Adrenal gland (tissue), 12 donors: ENCODE results near the gene PIAS1. TPM values are rescaled to one million over a fixed set of nuclear protein-coding genes. Genes with fewer than 3 reads are reported as not detected.
A peak's percentile ranks its signal among the peaks of the same experiment; 100 is the strongest.

Experiments used
- DNase-seq, 7 donors: peaks; one replicate each; pipeline ENCODE4 v3.0.0-alpha.2; 2019 to 2020
- H3K27ac ChIP-seq, 5 donors: fragments of 200-600 bp; sonication (generic) in 4 of 5; 1 replicate in 3 of 5; 2 replicates in 2 of 5; pipeline versions ENCODE4 v1.5.1 to v1.8.0; 2016 to 2020; ENCODE audit warnings: mild to moderate bottlenecking in 1 of 5
- H3K27me3 ChIP-seq: fragments of 200-600 bp; 2 replicates; pipeline ENCODE4 v1.8.0; 2021
- H3K36me3 ChIP-seq, 2 donors: fragments of 200-600 bp; replicated peaks in 1 of 2; 1 replicate in 1 of 2; 2 replicates in 1 of 2; pipeline versions ENCODE4 v1.5.1 to v1.8.0; 2018 to 2022
- H3K4me1 ChIP-seq, 2 donors: fragments of 200-600 bp; replicated peaks in 1 of 2; 1 replicate in 1 of 2; 2 replicates in 1 of 2; pipeline versions ENCODE4 v1.5.1 to v1.8.0; 2018 to 2021
- H3K4me3 ChIP-seq, 4 donors: fragments of 200-600 bp; sonication (generic) in 3 of 4; one replicate each; pipeline ENCODE4 v1.5.1; 2016 to 2018
- H3K9me3 ChIP-seq, 3 donors: fragments of 200-600 bp; sonication (generic) in 1 of 3; replicated peaks in 1 of 3; 1 replicate in 2 of 3; 2 replicates in 1 of 3; pipeline versions ENCODE4 v1.5.1 to v1.8.0; 2016 to 2021
- POLR2A ChIP-seq, 2 donors: fragments of 450-650 bp; IDR thresholded peaks; one replicate each; pipeline ENCODE4 v1.6.1; 2017; ENCODE audit warnings: antibody characterized with exemption in 2 of 2, mild to moderate bottlenecking in 2 of 2, moderate library complexity in 1 of 2
- WGBS, 4 donors: extraction: QIAGEN DNeasy Blood & Tissue Kit in 2 of 4; methylation state at CpG; one replicate each; pipeline versions ENCODE4 v1.1.5 to v1.1.7; 2013 to 2017; 5-methylcytosine and 5-hydroxymethylcytosine counted together
- intact Hi-C, 2 donors: fragments of 100-400 bp; cut with DNase I; formaldehyde crosslinking; loops; one replicate each; pipeline versions ENCODE4 v1.14.1 to v1.15.0; 2022 to 2023
- polyA plus RNA-seq, 3 donors: library from polyadenylated mRNA; stranded (reverse); fragments of 200-250 nt in 2 of 3; fragments of 350-450 nt in 1 of 3; fragmentation: Illumina TruSeq in 1 of 3; extraction: RNeasy Lipid Tissue Mini Kit (QIAGEN cat#74804) in 1 of 3; gene quantifications; one replicate each; pipeline ENCODE4 v1.2.3, GENCODE V29; 2013 to 2014
- total RNA-seq, 9 donors: library from RNA; depleted of rRNA in 4 of 9; stranded (reverse); fragments of >200 nt in 4 of 9; fragments of 120-200 nt in 1 of 9; fragmentation: NEBNext Ultra II Directional in 1 of 9; extraction: Animal tissue kit (Norgen Biotek cat#: 25700) in 1 of 9; gene quantifications; one replicate each; pipeline versions ENCODE4 v1.1.0 to v1.2.4, GENCODE V29; 2013 to 2023
- TF ChIP-seq, protein P1 (sequence below), 6 experiments: fragments of 450-650 bp in 4 of 6; fragments of 200-600 bp in 2 of 6; sonication (generic) in 1 of 6; IDR thresholded peaks; 1 replicate in 5 of 6; 2 replicates in 1 of 6; pipeline versions ENCODE4 v1.5.1 to v1.8.0; 2016 to 2021; ENCODE audit warnings: antibody characterized with exemption in 6 of 6, mild to moderate bottlenecking in 2 of 6, moderate library complexity in 1 of 6
- donor health status: healthy with polysubstance abuse.
- donor health status: Bipolar disorder and iron deficiency.
- donor health status: DM: yes; HTN: yes; CAD: no.
- donor health status: DM: no; HTN: no; CAD: no.
- donor health status: DM: no; HTN: no; CAD: no.
- donor health status: DM: yes; HTN: yes; CAD: no.

PIAS1 gene
- total and polyA plus RNA-seq, 12 donors: 12.7 to 60.0 (median 38.8) TPM

DNA sequence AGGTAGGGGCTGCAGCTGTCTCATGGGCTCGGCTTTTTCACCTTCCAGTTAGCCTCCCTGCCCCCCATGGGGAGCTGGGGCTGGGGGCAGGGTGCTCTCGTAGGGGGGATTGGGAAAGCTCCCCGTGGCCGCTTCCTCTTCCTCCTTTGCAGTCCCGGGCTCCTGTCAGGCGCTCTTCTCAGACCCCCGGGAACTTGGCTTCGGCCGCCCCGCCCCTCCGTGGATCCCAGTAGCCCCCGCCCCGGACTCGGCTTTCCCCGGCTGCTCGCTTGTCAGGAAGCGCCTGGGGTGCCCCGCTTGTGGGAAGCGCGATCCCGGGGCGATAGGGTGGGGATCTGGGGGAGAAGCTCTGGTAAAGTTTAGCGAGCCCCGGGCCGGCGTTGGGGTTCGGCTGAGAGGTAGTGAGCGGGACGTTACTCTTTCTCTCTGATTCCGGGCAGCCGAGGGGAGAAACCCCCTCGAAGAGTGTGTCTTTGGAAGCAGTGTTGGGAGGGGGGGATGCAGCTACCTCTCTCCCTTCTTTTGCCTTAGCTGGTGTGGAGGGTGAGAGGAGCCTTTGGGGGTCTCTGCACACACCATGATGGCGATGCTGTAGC lies 611 bp downstream of the PIAS1 start:
- H3K4me3 ChIP-seq: peak overlapping the region; percentile 97 to 100 (median 98)
- no peaks in the 10 kb centered on the region for H3K27me3 ChIP-seq
- intact Hi-C loops: loop anchor here (10.0 kb wide), 3 partner anchors 60 to 190 kb away; no protein-coding TSS in a partner anchor
- no peaks in the 10 kb centered on the region for H3K9me3 ChIP-seq
- H3K36me3 ChIP-seq: no peaks in the 10 kb centered on the region
- H3K4me1 ChIP-seq: peaks cover 11 to 34% of the 10 kb centered on the region in 2 donors
- 0 to 2% (median 0%) methylated on average over 1 to 33 of the region's 33 CpGs for WGBS, 4 donors
- peak overlapping the region; percentile 85 to 98 (median 95) for H3K27ac ChIP-seq
- TF ChIP-seq POLR2A (IDR thresholded peaks at IDR 0.05): no peak
- TF ChIP-seq, protein P1, sequence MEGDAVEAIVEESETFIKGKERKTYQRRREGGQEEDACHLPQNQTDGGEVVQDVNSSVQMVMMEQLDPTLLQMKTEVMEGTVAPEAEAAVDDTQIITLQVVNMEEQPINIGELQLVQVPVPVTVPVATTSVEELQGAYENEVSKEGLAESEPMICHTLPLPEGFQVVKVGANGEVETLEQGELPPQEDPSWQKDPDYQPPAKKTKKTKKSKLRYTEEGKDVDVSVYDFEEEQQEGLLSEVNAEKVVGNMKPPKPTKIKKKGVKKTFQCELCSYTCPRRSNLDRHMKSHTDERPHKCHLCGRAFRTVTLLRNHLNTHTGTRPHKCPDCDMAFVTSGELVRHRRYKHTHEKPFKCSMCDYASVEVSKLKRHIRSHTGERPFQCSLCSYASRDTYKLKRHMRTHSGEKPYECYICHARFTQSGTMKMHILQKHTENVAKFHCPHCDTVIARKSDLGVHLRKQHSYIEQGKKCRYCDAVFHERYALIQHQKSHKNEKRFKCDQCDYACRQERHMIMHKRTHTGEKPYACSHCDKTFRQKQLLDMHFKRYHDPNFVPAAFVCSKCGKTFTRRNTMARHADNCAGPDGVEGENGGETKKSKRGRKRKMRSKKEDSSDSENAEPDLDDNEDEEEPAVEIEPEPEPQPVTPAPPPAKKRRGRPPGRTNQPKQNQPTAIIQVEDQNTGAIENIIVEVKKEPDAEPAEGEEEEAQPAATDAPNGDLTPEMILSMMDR (IDR thresholded peaks at IDR 0.05): no peak
- peak; percentile 59 to 76 (median 67) for DNase-seq

GRCh38 chr15:68055224-68055705 lies 1.1 kb downstream of the PIAS1 start:
- H3K9me3 ChIP-seq: no peaks in the 10 kb centered on the region
- peaks cover 11 to 34% of the 10 kb centered on the region in 2 donors for H3K4me1 ChIP-seq
- H3K4me3 ChIP-seq: peak overlapping the region; percentile 97 to 100 (median 98)
- 0 to 1% (median 0%) methylated on average over 15 of the region's 15 CpGs for WGBS, 4 donors
- DNase-seq: peak in 5 of 7 donors; percentile 37 to 63 (median 53)
- peak overlapping the region; percentile 66 to 98 (median 95) for H3K27ac ChIP-seq
- no peaks in the 10 kb centered on the region for H3K36me3 ChIP-seq
- TF ChIP-seq, protein P1 (IDR thresholded peaks at IDR 0.05): no peak
- peak in 1 of 2 donors; percentile 17 for TF ChIP-seq POLR2A (IDR thresholded peaks at IDR 0.05)
- intact Hi-C loops: loop anchor here (10.0 kb wide), 3 partner anchors 60 to 190 kb away; no protein-coding TSS in a partner anchor
- H3K27me3 ChIP-seq: no peaks in the 10 kb centered on the region

- no peak for DNase-seq
- 17 to 30% (median 25%) methylated on average over 5 of the region's 5 CpGs for WGBS, 4 donors
- H3K4me1 ChIP-seq: peaks cover 11 to 39% of the 10 kb centered on the region in 2 donors
- peak overlapping the region in 1 of 4 donors; percentile 97 for H3K4me3 ChIP-seq
- no peaks in the 10 kb centered on the region for H3K9me3 ChIP-seq
- no peak for TF ChIP-seq POLR2A (IDR thresholded peaks at IDR 0.05)
- TF ChIP-seq, protein P1 (IDR thresholded peaks at IDR 0.05): no peak
- no peaks in the 10 kb centered on the region for H3K36me3 ChIP-seq
- H3K27me3 ChIP-seq: no peaks in the 10 kb centered on the region
- intact Hi-C loops: loop anchor here (10.0 kb wide), 3 partner anchors 59 to 191 kb away; no protein-coding TSS in a partner anchor
- peak overlapping the region in 1 of 5 donors; percentile 98 for H3K27ac ChIP-seq
These were observed 2.2 kb downstream of the PIAS1 start for GRCh38 chr15:68056097-68056865.

- peaks cover 11 to 44% of the 10 kb centered on the region in 2 donors for H3K4me1 ChIP-seq
- TF ChIP-seq, protein P1 (IDR thresholded peaks at IDR 0.05): no peak
- no peak for TF ChIP-seq POLR2A (IDR thresholded peaks at IDR 0.05)
These were observed 2.9 kb downstream of the PIAS1 start for GRCh38 chr15:68057034-68057433.

More at GRCh38 chr15:68057034-68057433, 2.9 kb downstream of the PIAS1 start:
- DNase-seq: no peak
- no peak overlapping the region for H3K27ac ChIP-seq
- H3K9me3 ChIP-seq: no peaks in the 10 kb centered on the region
- intact Hi-C loops: loop anchor here (10.0 kb wide), 3 partner anchors 58 to 192 kb away; no protein-coding TSS in a partner anchor
- H3K27me3 ChIP-seq: no peaks in the 10 kb centered on the region
- H3K4me3 ChIP-seq: peak overlapping the region in 1 of 4 donors; percentile 97
- H3K36me3 ChIP-seq: no peaks in the 10 kb centered on the region
